ENCODE data around the gene SPNS1.
"Not testable (repeated sequence)": the region's sequence is repeated elsewhere in the genome, so short reads cannot be mapped to it uniquely, and the experiment has no call there.

The SPNS1 gene

DNA sequence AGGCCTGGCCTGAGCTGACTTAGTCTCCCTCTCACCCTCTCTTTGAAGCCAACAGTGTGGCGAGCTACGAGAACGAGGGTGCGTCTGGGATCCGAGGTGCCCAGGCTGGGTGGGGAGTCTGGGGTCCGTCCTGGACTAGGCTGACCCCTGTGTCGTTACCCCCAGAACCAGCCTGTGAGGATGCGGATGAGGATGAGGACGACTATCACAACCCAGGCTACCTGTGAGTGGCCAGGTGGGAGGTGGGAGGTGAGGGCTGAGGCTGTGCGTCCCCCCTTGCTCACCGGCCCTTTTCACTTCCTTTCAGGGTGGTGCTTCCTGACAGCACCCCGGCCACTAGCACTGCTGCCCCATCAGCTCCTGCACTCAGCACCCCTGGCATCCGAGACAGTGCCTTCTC, 11.9 kb downstream of the SPNS1 start:
- Histone ChIP-seq H3K36me3 (ENCODE audit: control insufficient read depth in 5 of 5, insufficient read depth in 5 of 5, low read length in 5 of 5) (peaks cover 5 to 87% (median 74%) of the 10 kb centered on the region in 5 donors), H3K4me1 (ENCODE audit: control insufficient read depth in 5 of 5, insufficient read depth in 5 of 5, low read length in 5 of 5) (peaks cover 0 to 7% (median 0%) of the 10 kb centered on the region in 5 donors), H3K9me3 (ENCODE audit: control insufficient read depth in 5 of 5, low read length in 5 of 5) (peaks cover 0 to 14% (median 8%) of the 10 kb centered on the region in 5 donors), H3K27me3 (ENCODE audit: control insufficient read depth in 5 of 5, insufficient read depth in 4 of 5, low read length in 5 of 5) (no peaks in the 10 kb centered on the region), H3K4me3 (ENCODE audit: low read depth in 1 of 5, low read length in 5 of 5) (peak overlapping the region in 1 of 5 donors; percentile 36), H3K27ac (ENCODE audit: low read depth, low read length) (no peak overlapping the region), H3K9ac (ENCODE audit: low read length in 5 of 5) (no peak overlapping the region)

DNA sequence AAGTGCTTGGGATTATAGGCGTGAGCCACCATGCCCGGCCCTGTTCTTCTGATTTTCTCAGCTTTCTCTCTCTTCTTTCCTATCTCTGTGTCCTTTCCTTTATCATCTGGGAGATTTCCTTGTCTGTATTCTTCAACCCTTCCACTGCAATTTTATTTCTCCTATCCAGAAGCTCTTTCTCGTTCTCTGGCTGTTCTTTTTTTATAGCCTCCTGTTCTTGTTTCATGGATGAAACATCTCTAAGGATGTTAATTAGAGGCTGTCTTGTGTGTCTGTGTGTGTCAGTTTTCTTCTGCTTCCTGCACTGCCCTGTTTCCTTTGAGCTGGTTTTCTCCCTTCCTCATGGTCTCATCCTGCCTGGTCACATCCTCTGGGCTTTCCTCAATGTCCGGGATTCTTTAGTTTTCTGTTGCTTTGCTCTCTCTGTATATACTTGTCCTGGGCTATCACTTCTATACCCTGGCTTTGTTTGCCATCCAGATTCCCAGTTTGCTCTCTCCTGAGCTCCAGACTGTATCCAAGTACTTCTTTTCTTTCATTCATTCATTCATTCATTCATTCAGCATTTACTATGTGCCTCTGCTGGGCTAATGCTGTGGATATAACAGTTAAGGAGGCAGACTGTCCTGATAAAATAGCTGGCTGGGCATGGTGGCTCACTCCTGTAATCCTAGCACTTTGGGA, 12.7 kb downstream of the SPNS1 start:
- Histone ChIP-seq H3K4me1 (ENCODE audit: control insufficient read depth in 5 of 5, insufficient read depth in 5 of 5, low read length in 5 of 5) (peaks cover 0 to 7% (median 0%) of the 10 kb centered on the region in 5 donors), H3K9me3 (ENCODE audit: control insufficient read depth in 5 of 5, low read length in 5 of 5) (peaks cover 0 to 10% (median 4%) of the 10 kb centered on the region in 5 donors), H3K27me3 (ENCODE audit: control insufficient read depth in 5 of 5, insufficient read depth in 4 of 5, low read length in 5 of 5) (no peaks in the 10 kb centered on the region), H3K27ac (ENCODE audit: low read depth, low read length) (no peak overlapping the region), H3K9ac (ENCODE audit: low read length in 5 of 5) (no peak overlapping the region), H3K36me3 (ENCODE audit: control insufficient read depth in 5 of 5, insufficient read depth in 5 of 5, low read length in 5 of 5) (peaks cover 5 to 79% (median 66%) of the 10 kb centered on the region in 5 donors), H3K4me3 (ENCODE audit: low read depth in 1 of 5, low read length in 5 of 5) (no peak overlapping the region)

DNA sequence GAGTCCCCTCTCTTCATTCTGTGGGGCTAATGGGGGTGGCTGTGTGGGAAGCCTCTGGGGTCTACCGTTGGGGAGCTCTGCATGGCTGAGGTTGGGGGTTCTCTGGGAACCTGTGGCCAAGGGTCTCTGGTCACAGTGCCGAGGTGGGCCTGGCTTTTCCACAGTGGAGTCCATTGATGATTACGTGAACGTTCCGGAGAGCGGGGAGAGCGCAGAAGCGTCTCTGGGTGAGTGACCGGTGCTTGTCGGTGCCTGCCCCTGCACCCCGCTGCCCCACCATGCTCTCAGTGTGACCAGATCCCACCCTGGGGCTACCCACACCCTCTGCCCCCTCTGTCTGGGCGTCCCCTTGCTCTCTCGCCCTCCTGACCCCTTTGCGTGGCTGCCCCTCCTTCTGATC, 14.8 kb downstream of the SPNS1 start:
- Histone ChIP-seq H3K27ac (ENCODE audit: low read depth, low read length) (no peak overlapping the region), H3K27me3 (ENCODE audit: control insufficient read depth in 5 of 5, insufficient read depth in 4 of 5, low read length in 5 of 5) (peaks cover 0 to 3% (median 0%) of the 10 kb centered on the region in 5 donors), H3K36me3 (ENCODE audit: control insufficient read depth in 5 of 5, insufficient read depth in 5 of 5, low read length in 5 of 5) (peaks cover 5 to 58% (median 46%) of the 10 kb centered on the region in 5 donors), H3K9ac (ENCODE audit: low read length in 5 of 5) (no peak overlapping the region), H3K4me3 (ENCODE audit: low read depth in 1 of 5, low read length in 5 of 5) (no peak overlapping the region), H3K9me3 (ENCODE audit: control insufficient read depth in 5 of 5, low read length in 5 of 5) (peaks cover 0 to 10% (median 4%) of the 10 kb centered on the region in 5 donors), H3K4me1 (ENCODE audit: control insufficient read depth in 5 of 5, insufficient read depth in 5 of 5, low read length in 5 of 5) (peaks cover 0 to 3% (median 0%) of the 10 kb centered on the region in 5 donors)

DNA sequence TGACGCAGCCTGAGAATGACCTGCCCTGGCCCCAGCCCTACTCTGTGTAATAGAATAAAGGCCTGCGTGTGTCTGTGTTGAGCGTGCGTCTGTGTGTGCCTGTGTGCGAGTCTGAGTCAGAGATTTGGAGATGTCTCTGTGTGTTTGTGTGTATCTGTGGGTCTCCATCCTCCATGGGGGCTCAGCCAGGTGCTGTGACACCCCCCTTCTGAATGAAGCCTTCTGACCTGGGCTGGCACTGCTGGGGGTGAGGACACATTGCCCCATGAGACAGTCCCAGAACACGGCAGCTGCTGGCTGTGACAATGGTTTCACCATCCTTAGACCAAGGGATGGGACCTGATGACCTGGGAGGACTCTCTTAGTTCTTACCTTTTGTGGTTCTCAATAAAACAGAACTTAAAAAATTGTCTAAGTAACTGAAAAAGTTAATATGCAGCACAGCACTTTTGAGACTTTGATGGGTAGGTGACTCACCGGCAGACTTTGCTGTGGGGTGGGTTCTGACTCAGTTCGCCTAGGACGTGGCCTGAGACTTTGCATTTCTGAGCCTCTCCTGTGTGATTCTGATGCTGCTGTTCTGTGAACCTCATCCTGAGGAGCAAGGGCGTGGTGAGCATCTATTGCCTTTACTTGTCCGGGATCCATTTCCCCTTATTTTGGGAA, 15.9 kb downstream of the SPNS1 start:
- Histone ChIP-seq H3K9me3 (ENCODE audit: control insufficient read depth in 5 of 5, low read length in 5 of 5) (peaks cover 0 to 10% (median 4%) of the 10 kb centered on the region in 5 donors), H3K9ac (ENCODE audit: low read length in 5 of 5) (no peak overlapping the region), H3K4me3 (ENCODE audit: low read depth in 1 of 5, low read length in 5 of 5) (no peak overlapping the region), H3K27ac (ENCODE audit: low read depth, low read length) (no peak overlapping the region), H3K4me1 (ENCODE audit: control insufficient read depth in 5 of 5, insufficient read depth in 5 of 5, low read length in 5 of 5) (no peaks in the 10 kb centered on the region), H3K36me3 (ENCODE audit: control insufficient read depth in 5 of 5, insufficient read depth in 5 of 5, low read length in 5 of 5) (peaks cover 5 to 48% (median 38%) of the 10 kb centered on the region in 5 donors), H3K27me3 (ENCODE audit: control insufficient read depth in 5 of 5, insufficient read depth in 4 of 5, low read length in 5 of 5) (peaks cover 0 to 3% (median 0%) of the 10 kb centered on the region in 5 donors)

DNA sequence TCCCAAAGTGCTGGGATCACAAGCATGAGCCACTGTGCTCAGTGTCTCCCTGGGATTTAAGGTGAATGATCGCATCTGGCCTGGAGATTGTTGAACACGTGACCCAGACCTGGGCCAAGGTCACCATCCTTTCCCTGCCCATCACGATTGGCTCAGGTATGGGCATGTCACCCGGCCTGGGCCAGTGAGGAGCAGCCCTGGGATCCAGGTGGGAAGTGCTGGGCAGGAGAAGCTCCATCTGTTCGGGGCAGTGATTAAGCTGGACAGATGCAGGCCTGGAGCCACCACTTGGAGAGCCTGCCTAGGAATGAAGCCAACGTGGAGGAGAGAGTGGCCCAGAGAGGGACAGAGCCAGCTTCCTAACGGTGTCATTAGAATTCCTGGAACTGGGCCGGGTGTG, 17.1 kb downstream of the SPNS1 start:
- H3K4me1 ChIP-seq (ENCODE audit: control insufficient read depth in 5 of 5, insufficient read depth in 5 of 5, low read length in 5 of 5) = no peaks in the 10 kb centered on the region
- H3K4me3 ChIP-seq (ENCODE audit: low read depth in 1 of 5, low read length in 5 of 5) = no peak overlapping the region
- no peak overlapping the region for H3K27ac ChIP-seq (ENCODE audit: low read depth, low read length)
- H3K9ac ChIP-seq (ENCODE audit: low read length in 5 of 5) = no peak overlapping the region
- H3K36me3 ChIP-seq (ENCODE audit: control insufficient read depth in 5 of 5, insufficient read depth in 5 of 5, low read length in 5 of 5) = peaks cover 5 to 37% (median 29%) of the 10 kb centered on the region in 5 donors
- peaks cover 0 to 3% (median 0%) of the 10 kb centered on the region in 5 donors for H3K27me3 ChIP-seq (ENCODE audit: control insufficient read depth in 5 of 5, insufficient read depth in 4 of 5, low read length in 5 of 5)
- H3K9me3 ChIP-seq (ENCODE audit: control insufficient read depth in 5 of 5, low read length in 5 of 5) = peaks cover 0 to 9% (median 4%) of the 10 kb centered on the region in 5 donors

DNA sequence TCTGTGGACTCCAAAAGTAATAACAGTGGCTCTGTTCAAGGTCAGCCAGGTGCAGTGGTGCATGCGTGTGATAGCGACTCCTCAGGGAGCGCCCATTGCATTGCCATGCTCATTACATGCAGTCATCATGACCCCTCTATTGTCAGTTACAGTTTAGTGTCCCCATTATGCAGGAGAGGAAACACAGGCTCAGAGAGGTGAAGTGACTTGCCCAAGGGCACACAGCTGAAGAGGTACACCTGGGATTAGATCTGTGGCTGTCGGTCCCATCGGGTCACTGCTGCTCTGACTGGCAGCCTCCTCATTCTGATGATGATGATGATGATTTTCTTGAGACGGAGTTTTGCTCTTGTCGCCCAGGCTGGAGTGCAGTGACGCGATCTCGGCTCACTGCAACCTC, 17.9 kb downstream of the SPNS1 start:
- H3K4me1 ChIP-seq (ENCODE audit: control insufficient read depth in 5 of 5, insufficient read depth in 5 of 5, low read length in 5 of 5) = no peaks in the 10 kb centered on the region
- no peak overlapping the region for H3K27ac ChIP-seq (ENCODE audit: low read depth, low read length)
- peaks cover 0 to under 1% (median 0%) of the 10 kb centered on the region in 5 donors for H3K9me3 ChIP-seq (ENCODE audit: control insufficient read depth in 5 of 5, low read length in 5 of 5)
- no peak overlapping the region for H3K4me3 ChIP-seq (ENCODE audit: low read depth in 1 of 5, low read length in 5 of 5)
- no peak overlapping the region for H3K9ac ChIP-seq (ENCODE audit: low read length in 5 of 5)
- H3K36me3 ChIP-seq (ENCODE audit: control insufficient read depth in 5 of 5, insufficient read depth in 5 of 5, low read length in 5 of 5) = peaks cover under 1 to 29% (median 21%) of the 10 kb centered on the region in 5 donors
- peaks cover 0 to 3% (median 0%) of the 10 kb centered on the region in 5 donors for H3K27me3 ChIP-seq (ENCODE audit: control insufficient read depth in 5 of 5, insufficient read depth in 4 of 5, low read length in 5 of 5)

DNA sequence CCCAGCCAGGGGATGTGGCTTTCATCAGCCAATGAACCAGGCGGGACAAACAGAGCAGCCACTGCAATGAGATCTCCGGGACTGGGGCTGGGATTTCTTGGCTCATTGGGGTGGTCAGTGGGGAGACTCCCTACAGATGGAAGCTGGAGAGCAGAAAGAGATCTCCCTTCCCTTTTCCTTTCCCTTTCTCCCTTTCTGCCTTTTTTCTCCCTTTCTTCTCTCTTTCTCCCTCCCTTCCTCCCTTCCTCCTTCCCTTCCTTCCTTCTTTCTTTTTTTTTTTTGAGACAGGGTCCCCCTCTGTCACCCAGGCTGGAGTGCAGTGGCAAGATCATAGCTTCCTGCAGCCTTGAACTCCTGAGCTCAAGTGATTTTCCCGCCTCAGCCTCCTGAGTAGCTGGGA, 24.3 kb downstream of the SPNS1 start:
- Histone ChIP-seq H3K27me3 (ENCODE audit: control insufficient read depth in 5 of 5, insufficient read depth in 4 of 5, low read length in 5 of 5) (peaks cover 0 to 3% (median 0%) of the 10 kb centered on the region in 5 donors), H3K9ac (ENCODE audit: low read length in 5 of 5) (no peak overlapping the region), H3K4me1 (ENCODE audit: control insufficient read depth in 5 of 5, insufficient read depth in 5 of 5, low read length in 5 of 5) (no peaks in the 10 kb centered on the region), H3K4me3 (ENCODE audit: low read depth in 1 of 5, low read length in 5 of 5) (no peak overlapping the region), H3K36me3 (ENCODE audit: control insufficient read depth in 5 of 5, insufficient read depth in 5 of 5, low read length in 5 of 5) (no peaks in the 10 kb centered on the region), H3K27ac (ENCODE audit: low read depth, low read length) (no peak overlapping the region), H3K9me3 (ENCODE audit: control insufficient read depth in 5 of 5, low read length in 5 of 5) (no peaks in the 10 kb centered on the region)

DNA sequence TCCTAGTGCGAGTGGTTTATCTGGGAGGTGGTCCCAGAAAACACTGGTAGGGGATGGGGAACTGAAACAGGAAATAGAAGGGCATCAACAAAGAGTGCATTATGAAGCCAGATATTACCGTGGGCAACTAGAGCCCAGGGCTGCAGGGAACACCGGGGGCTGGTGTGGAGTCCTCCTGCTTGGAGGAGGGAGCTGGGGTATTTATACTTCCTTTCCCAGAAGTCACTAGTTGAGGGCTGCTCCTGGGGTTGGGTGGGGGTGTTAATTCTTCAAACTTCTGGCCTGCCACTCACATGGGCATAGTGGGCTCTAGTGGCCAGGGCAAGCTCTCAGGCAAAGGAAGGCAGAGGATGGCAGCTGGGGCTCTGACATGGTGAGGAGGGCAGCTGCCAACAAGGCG, 25.0 kb downstream of the SPNS1 start:
- H3K36me3 ChIP-seq (ENCODE audit: control insufficient read depth in 5 of 5, insufficient read depth in 5 of 5, low read length in 5 of 5) = no peaks in the 10 kb centered on the region
- H3K9ac ChIP-seq (ENCODE audit: low read length in 5 of 5) = no peak overlapping the region
- H3K4me3 ChIP-seq (ENCODE audit: low read depth in 1 of 5, low read length in 5 of 5) = no peak overlapping the region
- no peaks in the 10 kb centered on the region for H3K4me1 ChIP-seq (ENCODE audit: control insufficient read depth in 5 of 5, insufficient read depth in 5 of 5, low read length in 5 of 5)
- H3K27me3 ChIP-seq (ENCODE audit: control insufficient read depth in 5 of 5, insufficient read depth in 4 of 5, low read length in 5 of 5) = peaks cover 0 to 3% (median 0%) of the 10 kb centered on the region in 5 donors
- H3K27ac ChIP-seq (ENCODE audit: low read depth, low read length) = no peak overlapping the region
- no peaks in the 10 kb centered on the region for H3K9me3 ChIP-seq (ENCODE audit: control insufficient read depth in 5 of 5, low read length in 5 of 5)

DNA sequence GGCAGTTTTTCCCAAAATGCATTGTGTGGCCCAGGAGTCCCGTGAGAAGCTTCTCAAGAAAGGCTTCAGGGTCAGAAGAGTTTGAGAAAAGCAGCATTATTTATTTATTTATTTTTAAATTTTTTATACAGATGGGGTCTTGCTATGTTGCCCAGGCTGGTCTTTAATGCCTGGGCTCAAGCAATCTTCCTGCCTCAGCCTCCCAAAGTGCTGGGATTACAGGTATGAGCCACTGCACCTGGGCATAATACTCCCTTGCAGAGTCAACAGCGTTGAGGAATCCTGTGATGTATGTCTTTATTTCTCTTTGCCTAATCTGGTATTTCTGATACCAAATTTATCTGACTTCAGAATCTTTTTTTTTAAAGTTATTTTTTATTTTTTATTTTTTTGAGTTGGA, 25.4 kb downstream of the SPNS1 start:
- no peaks in the 10 kb centered on the region for H3K36me3 ChIP-seq (ENCODE audit: control insufficient read depth in 5 of 5, insufficient read depth in 5 of 5, low read length in 5 of 5)
- no peak overlapping the region for H3K27ac ChIP-seq (ENCODE audit: low read depth, low read length)
- H3K27me3 ChIP-seq (ENCODE audit: control insufficient read depth in 5 of 5, insufficient read depth in 4 of 5, low read length in 5 of 5) = peaks cover 0 to 3% (median 0%) of the 10 kb centered on the region in 5 donors
- no peak overlapping the region for H3K9ac ChIP-seq (ENCODE audit: low read length in 5 of 5)
- H3K4me1 ChIP-seq (ENCODE audit: control insufficient read depth in 5 of 5, insufficient read depth in 5 of 5, low read length in 5 of 5) = no peaks in the 10 kb centered on the region
- H3K4me3 ChIP-seq (ENCODE audit: low read depth in 1 of 5, low read length in 5 of 5) = no peak overlapping the region
- no peaks in the 10 kb centered on the region for H3K9me3 ChIP-seq (ENCODE audit: control insufficient read depth in 5 of 5, low read length in 5 of 5)

DNA sequence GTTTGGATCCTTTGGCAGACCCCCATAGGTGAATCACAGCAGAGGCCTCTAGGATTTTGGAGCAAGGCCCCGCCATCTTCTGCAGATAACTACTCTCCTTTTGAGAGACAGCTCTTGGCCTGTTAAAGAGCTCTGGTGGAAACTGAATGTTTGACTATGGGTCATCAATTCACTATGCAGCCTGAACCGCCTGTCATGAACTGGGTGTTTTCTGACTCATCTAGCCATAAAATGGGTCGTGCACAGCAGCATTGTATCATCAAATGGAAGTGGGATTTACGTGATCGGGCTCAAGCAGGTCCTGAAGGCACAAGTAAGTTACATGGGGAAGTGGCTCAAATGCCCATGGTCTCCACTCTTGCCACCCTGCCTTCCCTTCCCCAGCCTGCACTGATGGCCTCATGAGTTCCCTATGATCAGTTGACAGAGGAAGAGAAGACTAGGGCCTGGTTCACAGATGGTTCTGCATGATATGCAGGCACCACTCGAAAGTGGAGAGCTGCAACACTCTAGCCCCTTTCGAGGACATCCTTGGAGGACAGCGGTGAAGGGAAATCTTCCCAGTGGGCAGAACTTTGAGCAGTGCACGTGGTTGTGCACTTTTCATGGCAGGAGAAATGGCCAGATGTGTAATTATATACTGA, 30.0 kb downstream of the SPNS1 start:
- H3K36me3 ChIP-seq (ENCODE audit: control insufficient read depth in 5 of 5, insufficient read depth in 5 of 5, low read length in 5 of 5); H3K27ac ChIP-seq (ENCODE audit: low read depth, low read length); H3K27me3 ChIP-seq (ENCODE audit: control insufficient read depth in 5 of 5, insufficient read depth in 4 of 5, low read length in 5 of 5); H3K9me3 ChIP-seq (ENCODE audit: control insufficient read depth in 5 of 5, low read length in 5 of 5); H3K4me3 ChIP-seq (ENCODE audit: low read depth in 1 of 5, low read length in 5 of 5); H3K9ac ChIP-seq (ENCODE audit: low read length in 5 of 5); H3K4me1 ChIP-seq (ENCODE audit: control insufficient read depth in 5 of 5, insufficient read depth in 5 of 5, low read length in 5 of 5): not testable (repeated sequence)
